GM18520 (cell line): ENCODE results near the gene RPS14.
"Not testable (repeated sequence)": the region's sequence is repeated elsewhere in the genome, so short reads cannot be mapped to it uniquely, and the experiment has no call there.

Source experiments
- ATAC-seq: cut with Tn5 transposase; IDR thresholded peaks from one replicate; pipeline ENCODE4 v1.9.1; 2021; ENCODE audit not compliant: unreplicated experiment

The RPS14 gene

DNA sequence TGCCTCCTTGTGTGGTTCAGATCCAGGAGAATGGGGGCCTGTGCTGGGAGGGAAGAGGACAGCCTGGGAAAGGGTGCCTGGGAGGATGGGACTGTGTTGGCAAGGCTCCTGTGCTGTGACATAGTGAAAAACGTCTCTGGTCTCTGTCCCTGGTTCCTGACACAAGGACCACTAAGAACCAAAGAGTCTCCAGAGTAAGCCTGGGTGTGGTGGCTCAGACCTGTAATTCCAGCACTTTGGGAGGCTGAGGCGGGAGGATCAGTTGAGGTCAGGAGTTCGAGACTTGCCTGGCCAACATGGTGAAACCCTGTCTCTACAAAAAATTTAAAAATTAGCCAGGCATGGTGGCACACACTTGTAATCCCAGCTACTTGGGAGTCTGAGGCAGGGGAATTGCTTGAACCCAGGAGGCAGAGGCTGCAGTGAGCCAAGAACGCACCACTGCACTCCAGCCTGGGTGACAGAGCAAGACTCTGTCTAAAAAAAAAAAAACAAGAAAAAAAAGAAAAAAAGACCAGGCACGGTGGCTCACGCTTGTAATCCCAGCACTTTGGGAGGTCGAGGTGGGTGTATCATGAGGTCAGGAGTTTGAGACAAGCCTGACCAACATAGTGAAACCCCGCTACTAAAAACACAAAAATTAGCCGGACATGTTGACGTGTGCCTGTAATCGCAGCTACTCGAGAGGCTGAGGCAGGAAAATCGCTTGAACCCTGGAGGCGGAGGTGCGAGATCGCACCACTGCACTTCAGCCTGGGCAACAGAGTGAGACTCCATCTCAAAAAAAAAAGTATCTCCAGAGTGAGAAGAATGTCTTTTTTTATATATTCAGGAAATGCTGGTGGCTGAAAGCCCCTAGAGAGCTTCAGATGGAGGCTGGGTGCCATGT is 35.4 kb downstream of the RPS14 start:
- not testable (repeated sequence) for ATAC-seq

DNA sequence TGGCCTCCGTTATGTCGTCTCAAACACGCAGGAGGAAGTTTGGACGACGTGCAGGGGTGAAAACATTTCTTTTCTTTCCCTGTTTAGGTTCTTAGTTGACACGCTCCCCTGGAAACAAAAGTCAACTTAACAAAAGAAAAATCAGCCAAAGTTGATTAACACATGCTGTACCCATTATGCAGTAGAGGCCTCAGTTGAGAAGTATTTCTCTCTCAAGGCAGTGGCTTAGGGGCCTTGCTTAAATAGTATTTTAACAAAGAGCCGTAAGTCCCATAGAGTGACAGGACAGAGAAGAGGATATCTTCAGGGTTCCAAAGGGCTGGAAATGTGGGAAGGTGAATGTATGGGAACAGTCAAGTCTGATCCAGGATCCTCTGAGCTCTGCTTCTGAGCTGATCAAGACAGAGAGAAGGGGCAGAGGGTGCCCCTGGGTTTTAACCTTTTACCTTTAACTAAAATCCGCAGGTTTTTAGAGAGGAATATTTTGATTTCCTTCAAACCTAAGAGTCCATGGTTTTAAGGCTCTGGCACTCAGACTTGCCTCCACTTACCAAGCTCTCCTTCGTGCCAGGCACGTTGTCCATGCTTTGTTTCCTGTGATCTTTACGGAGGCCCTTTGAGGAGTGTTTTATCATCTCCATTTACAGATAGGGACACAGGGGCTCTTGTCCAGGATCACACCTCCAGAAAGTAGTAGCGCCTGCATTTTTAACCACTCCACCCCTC is 36.2 kb downstream of the RPS14 start:
- ATAC-seq: no peak

DNA sequence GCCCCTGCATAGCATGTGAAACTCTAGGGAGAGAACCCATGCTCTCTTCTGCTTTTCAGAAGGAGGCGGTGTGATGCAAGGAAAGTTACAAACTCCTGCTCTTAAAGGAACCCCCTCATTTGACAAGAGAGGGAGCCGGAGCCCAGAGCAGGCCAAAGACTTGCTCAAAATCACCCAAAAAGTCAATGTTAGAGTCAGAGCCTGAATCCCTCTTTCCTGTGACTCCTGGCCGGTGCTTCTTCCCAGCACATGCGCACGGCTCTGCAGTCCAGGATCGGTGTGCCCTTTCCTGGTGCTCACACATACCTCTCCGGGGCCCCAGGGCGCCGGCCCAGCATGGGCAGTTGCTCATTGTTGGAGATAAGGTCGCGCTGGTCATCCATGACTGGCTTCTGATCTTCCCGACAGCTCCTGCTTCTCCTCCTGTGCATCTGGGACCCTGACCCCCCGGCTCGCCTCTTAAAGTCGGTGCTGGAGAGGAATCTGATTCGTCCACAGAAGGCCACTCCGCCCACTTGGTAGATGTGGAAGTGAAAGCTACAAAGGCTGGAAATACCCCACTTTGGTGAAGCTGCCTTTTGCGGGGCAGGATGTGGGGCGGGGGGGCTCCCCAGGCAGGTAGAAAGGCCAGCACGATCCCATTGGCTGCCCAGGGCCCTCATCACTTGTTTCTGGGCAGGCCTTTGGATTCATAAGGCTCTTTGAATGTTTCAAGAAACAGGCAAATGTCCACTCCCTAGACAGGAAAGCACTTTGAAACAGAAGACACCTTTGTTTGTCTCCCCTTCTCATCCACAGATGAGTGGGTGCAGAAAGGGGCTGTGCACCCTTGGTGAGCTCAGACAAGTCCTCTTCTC is 37.0 kb downstream of the RPS14 start, which contains the start of gene CD74:
CD74 (minus strand) TSS at position 592 of the 857 bp plus-strand sequence; CDS start at position 431, 161 bp downstream.
- peak; percentile 64 for ATAC-seq

- ATAC-seq: peak; percentile 18
Measured at GRCh38 chr5:150411245-150411979, 38.1 kb downstream of the RPS14 start.

DNA sequence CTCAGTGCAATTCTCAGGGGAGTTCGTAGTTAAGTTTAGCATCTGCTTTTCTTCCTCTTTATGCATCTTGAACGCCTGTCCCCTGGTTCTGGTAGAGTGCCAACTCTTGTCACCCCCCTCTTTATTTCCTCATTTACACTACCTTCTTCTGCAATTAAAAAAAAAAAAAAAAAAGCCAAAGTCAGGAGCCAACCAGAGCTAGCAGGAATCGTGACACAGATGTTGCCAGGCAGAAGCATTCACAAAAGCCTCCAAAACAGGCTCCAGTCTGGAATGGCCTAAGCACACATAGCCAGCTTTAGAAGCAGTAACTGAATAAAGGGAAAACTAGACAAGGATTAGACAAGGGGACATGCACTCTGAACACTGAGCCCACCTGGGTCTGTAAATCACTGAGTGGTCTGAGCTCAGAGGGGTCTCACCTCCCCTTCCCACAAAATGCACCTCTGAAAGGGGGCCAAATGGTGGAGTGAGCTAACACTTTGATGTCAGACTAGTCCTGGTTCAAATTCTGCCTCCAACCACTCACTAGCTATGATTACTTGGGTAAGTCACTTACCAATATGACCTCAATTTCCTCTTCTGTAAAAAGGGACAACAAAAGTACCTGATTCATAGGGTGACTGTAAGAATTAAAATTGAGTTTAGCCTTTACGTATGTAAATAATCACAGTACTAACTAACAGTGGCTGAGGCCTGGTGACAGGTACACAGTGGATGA is 38.9 kb downstream of the RPS14 start:
- no peak for ATAC-seq

DNA sequence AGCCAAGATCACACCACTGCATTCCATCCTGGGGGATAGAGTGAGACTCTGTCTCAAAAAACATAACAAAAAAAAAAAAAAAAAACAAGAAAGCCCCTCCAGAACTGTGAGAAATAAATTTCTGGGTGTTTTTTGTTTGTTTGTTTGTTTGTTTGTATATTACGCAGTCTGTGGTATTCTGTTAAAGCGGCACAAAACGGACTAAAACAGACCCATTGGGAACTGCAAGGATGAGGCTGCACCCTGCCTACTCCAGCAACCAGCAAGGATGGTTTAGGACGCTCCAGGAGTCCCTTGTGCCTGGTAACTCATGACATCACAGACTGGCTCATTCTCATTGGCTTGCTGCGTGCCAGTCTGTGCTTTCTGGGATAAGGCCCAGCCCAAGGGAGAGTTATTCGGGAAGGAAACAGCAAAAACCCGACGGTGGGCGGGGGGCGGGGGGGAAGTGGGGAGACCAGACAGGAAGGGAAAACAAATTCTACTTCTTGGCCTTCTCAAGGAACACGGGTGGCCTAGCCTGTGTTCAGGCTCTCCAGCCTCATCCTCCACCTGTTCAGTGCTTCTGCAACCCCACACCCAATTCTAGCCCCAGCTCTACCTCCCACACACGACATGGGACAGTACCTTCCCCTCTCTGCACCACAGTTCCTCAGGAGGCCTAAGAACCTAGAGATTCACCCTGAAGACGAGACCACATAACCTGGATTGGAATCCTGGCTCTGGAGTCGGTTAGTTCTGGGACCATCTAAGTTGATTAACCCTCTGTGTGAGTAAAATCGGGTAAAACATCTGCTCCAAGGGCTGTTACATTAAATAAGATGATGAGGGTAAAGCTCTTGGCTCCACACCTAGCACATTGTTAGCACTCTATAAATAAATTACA is 39.7 kb downstream of the RPS14 start:
- ATAC-seq: peak; percentile 19

DNA sequence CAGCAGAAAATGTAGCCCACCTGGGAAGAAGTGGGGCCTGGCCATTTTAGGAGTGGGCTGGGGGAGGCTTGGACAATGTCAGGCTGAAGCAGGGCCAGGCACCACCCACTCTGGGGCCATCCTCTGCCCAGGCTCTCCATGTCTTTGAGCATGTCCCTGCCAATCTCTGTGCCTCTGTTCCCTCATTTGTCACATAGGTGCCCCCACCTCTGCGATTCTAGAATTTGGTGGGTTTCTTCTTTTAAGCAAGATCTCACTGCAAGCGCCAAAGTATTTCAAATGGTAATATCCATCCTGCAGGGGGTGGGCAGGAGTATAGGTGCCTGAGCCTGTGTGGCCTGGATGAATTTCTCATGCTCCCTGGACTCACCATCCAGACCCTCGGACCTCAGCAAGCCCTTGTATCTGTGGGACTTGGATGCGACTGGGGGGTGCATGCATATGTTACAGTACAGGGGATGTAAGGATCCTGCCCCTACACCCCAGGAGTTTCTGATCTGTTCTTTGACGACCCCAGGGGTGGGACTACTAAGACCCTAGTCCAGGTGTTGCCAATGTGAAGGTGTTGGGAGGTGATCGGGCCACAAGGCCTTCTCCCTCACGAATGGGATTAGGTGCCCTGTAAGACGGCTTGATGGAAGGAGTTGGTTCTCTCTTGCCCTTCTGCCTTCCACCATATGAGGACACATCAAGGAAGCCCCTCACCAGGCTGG is 41.2 kb downstream of the RPS14 start:
- ATAC-seq: no peak

- no peak for ATAC-seq
Measured at GRCh38 chr5:150407096-150407720, 42.3 kb downstream of the RPS14 start.

- ATAC-seq: no peak
Measured at GRCh38 chr5:150406723-150407095, 42.8 kb downstream of the RPS14 start.

DNA sequence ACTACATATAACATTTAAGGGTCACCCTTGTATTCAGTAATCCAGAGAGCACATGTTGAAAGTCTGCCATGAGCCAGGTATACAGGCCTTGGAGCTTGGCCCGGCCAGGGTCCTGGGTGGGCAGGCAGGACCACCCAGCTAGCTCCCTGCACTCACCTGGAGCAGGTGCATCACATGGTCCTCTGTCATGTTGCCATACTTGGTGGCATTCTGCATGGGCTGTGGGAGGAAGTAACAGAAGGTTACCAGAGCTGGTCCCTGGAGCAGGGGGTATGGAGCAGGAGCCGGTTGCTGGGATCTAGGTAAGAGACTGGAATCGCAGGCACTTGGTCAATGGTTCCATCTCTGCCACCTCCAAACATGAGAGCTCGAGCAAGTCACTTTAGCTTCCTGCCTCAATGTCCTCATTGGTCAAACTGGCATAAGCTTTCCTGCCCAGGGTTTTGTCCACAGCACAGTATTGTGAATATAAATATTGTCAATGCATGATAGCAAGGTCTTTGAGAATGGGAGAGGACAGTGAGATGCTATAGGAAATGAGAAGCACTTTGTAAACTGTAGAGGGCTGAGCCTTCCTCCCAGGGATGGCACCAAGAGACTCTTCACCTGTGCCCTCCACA is 43.3 kb downstream of the RPS14 start:
- no peak for ATAC-seq

DNA sequence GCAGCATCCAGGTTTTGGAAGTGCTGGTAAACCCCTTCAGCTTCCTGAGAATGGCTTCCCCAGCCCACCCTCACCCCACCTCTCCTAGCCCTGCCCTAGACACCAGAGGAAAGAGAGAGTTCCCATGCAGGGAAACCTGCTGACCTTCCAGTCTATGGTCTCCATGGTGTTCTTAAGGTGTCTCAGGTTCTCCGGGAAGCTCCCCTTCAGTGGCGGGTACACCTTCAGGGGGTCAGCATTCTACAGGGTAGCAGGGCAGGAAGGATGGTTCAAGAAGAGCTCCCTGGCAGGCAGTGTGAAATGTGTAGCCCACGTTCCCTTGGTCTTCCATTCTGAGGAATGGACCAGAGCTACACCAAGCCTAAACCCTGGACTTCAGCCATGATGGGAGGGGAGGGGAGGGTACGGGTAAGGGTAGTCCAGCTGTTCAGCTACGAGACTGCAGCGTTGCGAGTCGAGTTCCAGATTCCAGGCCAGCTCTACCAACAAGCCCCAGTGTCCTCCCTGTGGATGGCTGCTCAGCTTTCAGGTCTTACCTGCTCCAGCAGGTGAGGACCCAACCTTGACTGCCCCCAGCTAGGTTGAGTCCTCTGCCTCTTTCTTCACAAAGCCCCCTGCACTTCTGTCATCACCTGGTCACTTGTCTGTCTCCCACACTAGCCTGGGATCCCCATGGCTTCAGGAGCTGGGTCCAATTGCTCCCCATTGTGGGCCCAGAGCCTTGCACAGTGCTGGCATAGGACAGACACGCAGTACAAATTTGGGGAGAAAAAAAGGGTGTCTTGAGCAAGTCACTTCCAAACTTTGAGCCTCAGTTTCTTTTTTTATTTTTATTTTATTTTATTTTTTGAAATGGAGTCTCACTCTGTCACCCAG is 44.4 kb downstream of the RPS14 start:
- ATAC-seq: no peak

- no peak for ATAC-seq
Measured at GRCh38 chr5:150404535-150404934, 45.0 kb downstream of the RPS14 start.

GRCh38 chr5:150404121-150404520 is 45.4 kb downstream of the RPS14 start:
- no peak for ATAC-seq

DNA sequence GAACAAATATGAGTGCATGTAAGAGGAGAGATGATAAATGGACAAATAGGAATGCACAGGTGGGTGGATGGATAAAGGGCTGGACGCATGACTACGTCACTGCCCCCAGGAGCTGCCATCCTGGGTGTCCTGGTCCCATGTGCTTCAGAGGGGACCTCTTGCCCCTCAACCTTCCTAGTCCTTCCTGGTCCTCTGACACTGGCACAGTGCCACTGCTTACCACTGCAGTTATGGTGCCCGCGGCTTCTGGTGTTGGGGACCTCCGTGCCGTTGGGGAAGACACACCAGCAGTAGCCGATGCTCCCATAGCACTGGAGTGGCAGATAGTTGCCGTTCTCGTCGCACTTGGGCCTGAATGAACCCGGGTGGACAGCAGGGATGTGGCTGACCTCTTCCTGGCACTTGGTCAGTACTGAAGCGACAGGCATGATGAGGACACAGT is 46.6 kb downstream of the RPS14 start:
- no peak for ATAC-seq

- no peak for ATAC-seq
Measured at GRCh38 chr5:150402229-150402773, 47.2 kb downstream of the RPS14 start.
